Effector memory CD4-positive, alpha-beta T cell (primary cell): Measurements from ENCODE around the gene HSD17B14.
A peak's percentile ranks its signal among the peaks of the same experiment; 100 is the strongest.
"Not testable (repeated sequence)": the region's sequence is repeated elsewhere in the genome, so short reads cannot be mapped to it uniquely, and the experiment has no call there.

Experiments
- DNase-seq, 3 donors: peaks; one replicate each; pipeline ENCODE4 v3.0.0-alpha.2; 2020
- H3K27ac ChIP-seq: 2 replicates; pipeline ENCODE4 v1.7.0; 2013; ENCODE audit warnings: mild to moderate bottlenecking, low read length, moderate library complexity; ENCODE audit not compliant: insufficient read depth, poor library complexity, severe bottlenecking
- H3K27me3 ChIP-seq: replicated peaks from 2 replicates; pipeline ENCODE4 v1.7.0; 2013; ENCODE audit warnings: mild to moderate bottlenecking, low read length; ENCODE audit not compliant: insufficient read depth, control insufficient read depth, poor library complexity, severe bottlenecking
- H3K36me3 ChIP-seq: 2 replicates; pipeline ENCODE4 v1.7.0; 2013; ENCODE audit warnings: mild to moderate bottlenecking, low read length, moderate library complexity; ENCODE audit not compliant: control insufficient read depth, insufficient read depth
- H3K4me1 ChIP-seq: 2 replicates; pipeline ENCODE4 v1.7.0; 2013; ENCODE audit warnings: low read length, mild to moderate bottlenecking; ENCODE audit not compliant: control insufficient read depth, insufficient read depth, poor library complexity, severe bottlenecking
- H3K4me3 ChIP-seq: 2 replicates; pipeline ENCODE4 v1.7.0; 2013; ENCODE audit warnings: low read length, low read depth, mild to moderate bottlenecking; ENCODE audit not compliant: insufficient read depth, poor library complexity, severe bottlenecking
- H3K9me3 ChIP-seq: 2 replicates; pipeline ENCODE4 v1.7.0; 2013; ENCODE audit warnings: mild to moderate bottlenecking, low read length, moderate library complexity; ENCODE audit not compliant: control insufficient read depth

The HSD17B14 gene

GRCh38 chr19:48846659-48847058 is 10.4 kb upstream of the HSD17B14 start:
- not testable (repeated sequence) for H3K4me1 ChIP-seq, H3K9me3 ChIP-seq, DNase-seq, H3K36me3 ChIP-seq, H3K4me3 ChIP-seq, H3K27me3 ChIP-seq, H3K27ac ChIP-seq

GRCh38 chr19:48845384-48845783 is 9.1 kb upstream of the HSD17B14 start:
- no peaks in the 10 kb centered on the region for H3K27me3 ChIP-seq
- no peaks in the 10 kb centered on the region for H3K4me1 ChIP-seq
- no peaks in the 10 kb centered on the region for H3K9me3 ChIP-seq
- DNase-seq, result no peak
- H3K27ac ChIP-seq, result no peak overlapping the region
- H3K4me3 ChIP-seq, result no peak overlapping the region
- no peaks in the 10 kb centered on the region for H3K36me3 ChIP-seq

- H3K4me3 ChIP-seq, result no peak overlapping the region
- no peak for DNase-seq
- H3K9me3 ChIP-seq, result no peaks in the 10 kb centered on the region
- no peaks in the 10 kb centered on the region for H3K27me3 ChIP-seq
- no peaks in the 10 kb centered on the region for H3K4me1 ChIP-seq
- no peak overlapping the region for H3K27ac ChIP-seq
- no peaks in the 10 kb centered on the region for H3K36me3 ChIP-seq
Observed at GRCh38 chr19:48844472-48844871, 8.2 kb upstream of the HSD17B14 start.

- Histone ChIP-seq H3K27ac (no peak overlapping the region), H3K36me3 (no peaks in the 10 kb centered on the region)
Observed at GRCh38 chr19:48842789-48843162, 6.5 kb upstream of the HSD17B14 start.

GRCh38 chr19:48841571-48841970 is 5.3 kb upstream of the HSD17B14 start:
- Histone ChIP-seq H3K27me3 (no peaks in the 10 kb centered on the region), H3K9me3 (no peaks in the 10 kb centered on the region), H3K36me3 (no peaks in the 10 kb centered on the region), H3K4me1 (peaks cover 3% of the 10 kb centered on the region), H3K27ac (no peak overlapping the region), H3K4me3 (no peak overlapping the region)
- no peak for DNase-seq

More at GRCh38 chr19:48842789-48843162, 6.5 kb upstream of the HSD17B14 start:
- Histone ChIP-seq H3K9me3 (no peaks in the 10 kb centered on the region), H3K27me3 (no peaks in the 10 kb centered on the region), H3K4me1 (no peaks in the 10 kb centered on the region), H3K4me3 (no peak overlapping the region)
- DNase-seq, result peak in 2 of 3 donors; percentile 10 to 11

- peaks cover 8% of the 10 kb centered on the region for H3K4me1 ChIP-seq
- H3K27ac ChIP-seq, result no peak overlapping the region
- no peaks in the 10 kb centered on the region for H3K36me3 ChIP-seq
- no peaks in the 10 kb centered on the region for H3K27me3 ChIP-seq
- H3K9me3 ChIP-seq, result no peaks in the 10 kb centered on the region
- no peak overlapping the region for H3K4me3 ChIP-seq
- DNase-seq, result no peak
Observed at GRCh38 chr19:48841047-48841446, 4.8 kb upstream of the HSD17B14 start.

GRCh38 chr19:48837687-48838086 is 1.4 kb upstream of the HSD17B14 start:
- Histone ChIP-seq H3K27me3 (no peaks in the 10 kb centered on the region), H3K36me3 (no peaks in the 10 kb centered on the region)

GRCh38 chr19:48837051-48837524 is 797 bp upstream of the HSD17B14 start:
- Histone ChIP-seq H3K9me3 (no peaks in the 10 kb centered on the region), H3K27me3 (no peaks in the 10 kb centered on the region), H3K4me1 (peaks cover 18% of the 10 kb centered on the region), H3K36me3 (no peaks in the 10 kb centered on the region), H3K4me3 (peak overlapping the region; percentile 1), H3K27ac (no peak overlapping the region)
- DNase-seq, result peak; percentile 62 to 69 (median 69)

More at GRCh38 chr19:48837687-48838086, 1.4 kb upstream of the HSD17B14 start:
- H3K4me3 ChIP-seq, result no peak overlapping the region
- H3K9me3 ChIP-seq, result no peaks in the 10 kb centered on the region
- H3K4me1 ChIP-seq, result peaks cover 18% of the 10 kb centered on the region
- no peak for DNase-seq
- H3K27ac ChIP-seq, result no peak overlapping the region

- Histone ChIP-seq H3K4me1 (peaks cover 18% of the 10 kb centered on the region), H3K27ac (no peak overlapping the region), H3K27me3 (no peaks in the 10 kb centered on the region), H3K4me3 (peak overlapping the region; percentile 18), H3K36me3 (no peaks in the 10 kb centered on the region), H3K9me3 (no peaks in the 10 kb centered on the region)
- peak; percentile 84 for DNase-seq
Observed at GRCh38 chr19:48835734-48836088, 580 bp downstream of the HSD17B14 start.

- no peak for DNase-seq
Observed at GRCh38 chr19:48833977-48834376, 2.3 kb downstream of the HSD17B14 start.

GRCh38 chr19:48833049-48833448 is 3.2 kb downstream of the HSD17B14 start:
- no peak overlapping the region for H3K27ac ChIP-seq
- DNase-seq, result no peak
- H3K4me1 ChIP-seq, result peaks cover 18% of the 10 kb centered on the region
- no peak overlapping the region for H3K4me3 ChIP-seq
- no peaks in the 10 kb centered on the region for H3K27me3 ChIP-seq
- H3K36me3 ChIP-seq, result no peaks in the 10 kb centered on the region
- H3K9me3 ChIP-seq, result no peaks in the 10 kb centered on the region

More at GRCh38 chr19:48833977-48834376, 2.3 kb downstream of the HSD17B14 start:
- no peaks in the 10 kb centered on the region for H3K27me3 ChIP-seq
- H3K36me3 ChIP-seq, result no peaks in the 10 kb centered on the region
- H3K9me3 ChIP-seq, result no peaks in the 10 kb centered on the region
- H3K27ac ChIP-seq, result no peak overlapping the region
- H3K4me3 ChIP-seq, result no peak overlapping the region
- peaks cover 18% of the 10 kb centered on the region for H3K4me1 ChIP-seq
